OCI-LY7 (cell line): ENCODE measurements around the gene TRANK1. TPM values are rescaled to one million over a fixed set of nuclear protein-coding genes. Genes with fewer than 3 reads are reported as not detected.

Experiments used
- BruUV-seq: library from RNA; stranded (reverse); fragments of 400-500 nt; replicated peaks from 2 replicates; lab custom pipeline; 2021; lab: Mats Ljungman, UMichigan
- CTCF ChIA-PET: fragments of 300-600 bp; sonication (Branson Sonifier 250); formaldehyde crosslinking; loops from one replicate; lab custom pipeline; 2022; ENCODE audit warnings: antibody characterized with exemption; ENCODE audit not compliant: unreplicated experiment; lab: Charles Lee
- POLR2A ChIA-PET: fragments of 300-600 bp; sonication (Branson Sonifier 250); formaldehyde crosslinking; loops from one replicate; lab custom pipeline; 2022; ENCODE audit warnings: antibody characterized with exemption; lab: Charles Lee
- DNase-seq: peaks from one replicate; pipeline ENCODE4 v3.0.0-alpha.2; 2015; ENCODE audit warnings: low spot score
- H2AFZ ChIP-seq: fragments of 200-600 bp; sonication (generic), shearing (Covaris generic); 2 replicates; pipeline ENCODE4 v1.6.1; 2014; ENCODE audit warnings: mild to moderate bottlenecking, antibody characterized with exemption, low read length, moderate library complexity
- H3K27ac ChIP-seq: fragments of 200-600 bp; sonication (generic); 2 replicates; pipeline ENCODE4 v1.5.1; 2014; ENCODE audit warnings: mixed run types, low read depth, mild to moderate bottlenecking, moderate library complexity, low read length, inconsistent platforms; ENCODE audit not compliant: poor library complexity, severe bottlenecking
- H3K36me3 ChIP-seq: fragments of 200-600 bp; sonication (generic); 2 replicates; pipeline ENCODE4 v1.6.1; 2014; ENCODE audit warnings: mild to moderate bottlenecking, antibody characterized with exemption, low read length, moderate library complexity, mixed read lengths; ENCODE audit not compliant: insufficient read depth
- H3K4me1 ChIP-seq: fragments of 200-600 bp; sonication (generic); 2 replicates; pipeline ENCODE4 v1.5.1; 2014; ENCODE audit warnings: mild to moderate bottlenecking, low read length; ENCODE audit not compliant: insufficient read depth, poor library complexity, severe bottlenecking
- H3K4me2 ChIP-seq: fragments of 200-600 bp; sonication (generic); 2 replicates; pipeline ENCODE4 v1.6.1; 2014; ENCODE audit warnings: mild to moderate bottlenecking, low read length
- H3K4me3 ChIP-seq: fragments of 200-600 bp; sonication (generic); 2 replicates; pipeline ENCODE4 v1.5.1; 2014; ENCODE audit warnings: mild to moderate bottlenecking, low read depth, low read length; ENCODE audit not compliant: poor library complexity, severe bottlenecking
- H3K79me2 ChIP-seq: fragments of 200-600 bp; sonication (generic); 2 replicates; pipeline ENCODE4 v1.6.1; 2016; ENCODE audit warnings: low read depth, mild to moderate bottlenecking, low read length, moderate library complexity, mixed read lengths; ENCODE audit not compliant: insufficient read depth
- H3K9me2 ChIP-seq: fragments of 200-600 bp; sonication (generic); 2 replicates; pipeline ENCODE4 v1.6.1; 2016; ENCODE audit warnings: mild to moderate bottlenecking, low read length, mixed read lengths; ENCODE audit not compliant: insufficient read depth
- H3K9me3 ChIP-seq: fragments of 200-600 bp; sonication (generic); 2 replicates; pipeline ENCODE4 v1.6.1; 2014; ENCODE audit warnings: mild to moderate bottlenecking, mixed run types, low read length, mixed read lengths
- H4K20me1 ChIP-seq: fragments of 200-600 bp; sonication (generic); 2 replicates; pipeline ENCODE4 v1.6.1; 2014; ENCODE audit warnings: mild to moderate bottlenecking, antibody characterized with exemption, low read length, moderate library complexity, mixed read lengths; ENCODE audit not compliant: insufficient read depth
- CTCF ChIP-seq: fragments of 200-600 bp; sonication (generic); conservative IDR thresholded peaks from 2 replicates; pipeline ENCODE4 v1.5.1; 2014; ENCODE audit warnings: mild to moderate bottlenecking, antibody characterized with exemption, low read length, moderate library complexity, mixed read lengths
- EZH2phosphoT487 ChIP-seq: fragments of 200-600 bp; sonication (generic); IDR thresholded peaks from 2 replicates; pipeline ENCODE4 v1.6.1; 2018; ENCODE audit warnings: low read depth, borderline replicate concordance, mild to moderate bottlenecking, mixed run types, antibody characterized with exemption, low read length, moderate library complexity, mixed read lengths
- intact Hi-C: fragments of 100-400 bp; cut with micrococcal nuclease; formaldehyde crosslinking; loops from one replicate; pipeline ENCODE4 v1.10.0; 2022; ENCODE audit not compliant: unreplicated experiment
- total RNA-seq, 2 experiments: library from RNA; depleted of rRNA in 1 of 2; stranded (reverse); fragments of >200 nt in 1 of 2; shearing (Covaris generic) in 1 of 2; gene quantifications; 2 replicates each; pipeline ENCODE4 v1.2.3, GENCODE V29; 2014 to 2022

Gene TRANK1
- total RNA-seq, 2 experiments from 2014 or later: 34.9 to 57.1 TPM

- Histone ChIP-seq H3K4me3 (no peak overlapping the region), H3K9me2 (no peaks in the 10 kb centered on the region), H3K4me1 (no peaks in the 10 kb centered on the region), H3K9me3 (no peaks in the 10 kb centered on the region), H2AFZ (no peak overlapping the region), H4K20me1 (no peaks in the 10 kb centered on the region), H3K36me3 (no peaks in the 10 kb centered on the region), H3K27ac (no peak overlapping the region), H3K79me2 (no peaks in the 10 kb centered on the region), H3K4me2 (no peak overlapping the region)
- ChIA-PET POLR2A (no interaction called here), CTCF (no interaction called here)
- DNase-seq: no peak
- intact Hi-C loops: no loop called here
- no peak for TF ChIP-seq CTCF
- TF ChIP-seq EZH2phosphoT487: no peak
- no TSS peak for BruUV-seq
Observed at GRCh38 chr3:36813305-36813704, 131.5 kb downstream of the TRANK1 start.

- CTCF ChIA-PET: no interaction called here
- no peak overlapping the region for H3K27ac ChIP-seq
Observed at GRCh38 chr3:36812240-36812639, 132.6 kb downstream of the TRANK1 start.

More at GRCh38 chr3:36812240-36812639, 132.6 kb downstream of the TRANK1 start:
- BruUV-seq: no TSS peak
- Histone ChIP-seq H2AFZ (no peak overlapping the region), H3K36me3 (no peaks in the 10 kb centered on the region), H3K9me2 (no peaks in the 10 kb centered on the region), H3K4me3 (no peak overlapping the region), H3K4me1 (no peaks in the 10 kb centered on the region), H4K20me1 (no peaks in the 10 kb centered on the region), H3K79me2 (no peaks in the 10 kb centered on the region), H3K4me2 (no peak overlapping the region), H3K9me3 (no peaks in the 10 kb centered on the region)
- no peak for TF ChIP-seq EZH2phosphoT487
- no peak for TF ChIP-seq CTCF
- POLR2A ChIA-PET: interaction anchor here (0.6 to 1.2 kb wide), 2 partner anchors 12 to 321 kb away, joined by 3 read pairs; no protein-coding TSS in a partner anchor
- intact Hi-C loops: no loop called here
- no peak for DNase-seq
